HCT116 (cell line): ENCODE results near the gene PALM2AKAP2. TPM values are rescaled to one million over a fixed set of nuclear protein-coding genes. Genes with fewer than 3 reads are reported as not detected.

Source experiments
- ATAC-seq: fragments of 200-7000 bp; cut with Tn5 transposase; 2 replicates; pipeline ENCODE4 v1.9.1; 2020; ENCODE audit warnings: mild to moderate bottlenecking, moderate library complexity
- BruUV-seq: library from RNA; stranded (reverse); fragments of 400-500 nt; replicated peaks from 2 replicates; lab custom pipeline; 2021; lab: Mats Ljungman, UMichigan
- CTCF ChIA-PET: fragments of 300-600 bp; sonication (Branson Sonifier 250); formaldehyde crosslinking; loops from one replicate; lab custom pipeline; 2021; ENCODE audit warnings: antibody characterized with exemption; lab: Charles Lee
- POLR2A ChIA-PET: fragments of 300-600, 350-600 bp; sonication (Branson Sonifier 250); formaldehyde crosslinking; loops from one replicate; lab custom pipeline; 2021; ENCODE audit warnings: antibody characterized with exemption; lab: Charles Lee
- RAD21 ChIA-PET, 2 experiments: fragments of 300-600 bp; sonication (Branson Sonifier 250); formaldehyde crosslinking; loops; one replicate each; lab custom pipeline; 2023; ENCODE audit warnings: low total read pairs in 2 of 2; ENCODE audit not compliant: uncharacterized antibody in 2 of 2, unreplicated experiment in 2 of 2, low non-redundant PET in 1 of 2; lab: Charles Lee
- DNase-seq: peaks from one replicate; pipeline ENCODE4 v3.0.0-alpha.2; 2010; ENCODE audit warnings: low read depth, low spot score
- H2AFZ ChIP-seq: fragments of 200-600 bp; shearing (Covaris generic), sonication (generic); 2 replicates; pipeline ENCODE4 v1.6.1; 2017; ENCODE audit warnings: low read depth, mixed run types, mixed read lengths, antibody characterized with exemption, low read length; ENCODE audit not compliant: poor library complexity, severe bottlenecking
- H3K27ac ChIP-seq: 2 replicates; pipeline ENCODE4 v1.5.1; 2012; ENCODE audit warnings: low read depth, low read length
- H3K27me3 ChIP-seq: fragments of 200-600 bp; sonication (generic); 2 replicates; pipeline ENCODE4 v1.6.1; 2016; ENCODE audit warnings: mixed run types, low read length, mixed read lengths; ENCODE audit not compliant: insufficient read depth
- H3K36me3 ChIP-seq, 2 experiments: fragments of 200-500 bp in 1 of 2; fragments of 200-600 bp in 1 of 2; sonication (Bioruptor generic) in 1 of 2; sonication (generic) in 1 of 2; 2 replicates each; pipeline versions ENCODE4 v1.5.1 to v1.6.1; 2014 to 2016; ENCODE audit warnings: low read length in 2 of 2, inconsistent platforms in 1 of 2, mixed read lengths in 1 of 2, mixed run types in 1 of 2; ENCODE audit not compliant: insufficient read depth in 2 of 2, control insufficient read depth in 1 of 2
- H3K4me1 ChIP-seq, 2 experiments: fragments of 200-600 bp in 1 of 2; sonication (generic) in 1 of 2; 2 replicates each; pipeline versions ENCODE4 v1.5.1 to v1.6.1; 2012 to 2017; ENCODE audit warnings: low read length in 2 of 2, inconsistent platforms in 1 of 2, mild to moderate bottlenecking in 1 of 2, mixed read lengths in 1 of 2, mixed run types in 1 of 2, moderate library complexity in 1 of 2; ENCODE audit not compliant: insufficient read depth in 2 of 2, control insufficient read depth in 1 of 2
- H3K4me2 ChIP-seq: fragments of 200-600 bp; sonication (generic); 2 replicates; pipeline ENCODE4 v1.6.1; 2017; ENCODE audit warnings: mixed run types, low read length, mixed read lengths
- H3K4me3 ChIP-seq, 2 experiments: fragments of 200-600 bp in 1 of 2; sonication (generic) in 1 of 2; replicated peaks in 1 of 2; 2 replicates each; pipeline ENCODE4 v1.5.1; 2011 to 2016; ENCODE audit warnings: low read length in 2 of 2, control low read depth in 1 of 2, low read depth in 1 of 2, mild to moderate bottlenecking in 1 of 2, mixed read lengths in 1 of 2, mixed run types in 1 of 2
- H3K79me2 ChIP-seq: fragments of 200-600 bp; sonication (generic); 2 replicates; pipeline ENCODE4 v1.6.1; 2017; ENCODE audit warnings: mild to moderate bottlenecking, mixed run types, low read length, moderate library complexity, mixed read lengths; ENCODE audit not compliant: insufficient read depth
- H3K9ac ChIP-seq: fragments of 200-600 bp; sonication (generic); 2 replicates; pipeline ENCODE4 v1.6.1; 2016; ENCODE audit warnings: low read length, mixed read lengths
- H3K9me2 ChIP-seq: fragments of 200-600 bp; sonication (generic), shearing (Covaris generic); 2 replicates; pipeline ENCODE4 v1.6.1; 2017; ENCODE audit warnings: mixed run types, mild to moderate bottlenecking, moderate library complexity; ENCODE audit not compliant: insufficient read depth
- H3K9me3 ChIP-seq, 2 experiments: fragments of 200-500 bp in 1 of 2; fragments of 200-600 bp in 1 of 2; sonication (Bioruptor generic) in 1 of 2; sonication (generic) in 1 of 2; 2 replicates each; pipeline ENCODE4 v1.6.1; 2014 to 2017; ENCODE audit warnings: low read length in 2 of 2, mixed read lengths in 2 of 2, inconsistent platforms in 1 of 2, low read depth in 1 of 2, mild to moderate bottlenecking in 1 of 2, mixed run types in 1 of 2, moderate library complexity in 1 of 2; ENCODE audit not compliant: control insufficient read depth in 1 of 2, insufficient read depth in 1 of 2
- H4K20me1 ChIP-seq: fragments of 200-600 bp; sonication (generic), shearing (Covaris generic); 2 replicates; pipeline ENCODE4 v1.6.1; 2017; ENCODE audit warnings: mixed run types, mild to moderate bottlenecking, moderate library complexity; ENCODE audit not compliant: insufficient read depth
- CBX3 ChIP-seq: IDR thresholded peaks from 2 replicates; pipeline ENCODE4 v1.6.1; 2012; ENCODE audit warnings: low read depth
- CTCF ChIP-seq, 3 experiments: fragments of 200-600 bp in 1 of 3; sonication (generic) in 1 of 3; IDR thresholded peaks in 2 of 3; conservative IDR thresholded peaks in 1 of 3; 2 replicates each; pipeline ENCODE4 v1.5.1; 2012 to 2017; ENCODE audit warnings: low read depth in 2 of 3, low read length in 2 of 3, antibody characterized with exemption in 1 of 3, borderline replicate concordance in 1 of 3, control low read depth in 1 of 3, mild to moderate bottlenecking in 1 of 3, mixed read lengths in 1 of 3, mixed run types in 1 of 3, moderate library complexity in 1 of 3; ENCODE audit not compliant: insufficient read depth in 1 of 3
- MAX ChIP-seq: IDR thresholded peaks from 2 replicates; pipeline ENCODE4 v1.6.1; 2012
- POLR2A ChIP-seq: IDR thresholded peaks from 2 replicates; pipeline ENCODE4 v1.7.0; 2011; ENCODE audit warnings: borderline replicate concordance; ENCODE audit not compliant: insufficient read depth, insufficient read length; ENCODE audit errors: extremely low read depth
- POLR2AphosphoS5 ChIP-seq: IDR thresholded peaks from 2 replicates; pipeline ENCODE4 v1.6.1; 2011; ENCODE audit warnings: mild to moderate bottlenecking, low read depth, low read length, moderate library complexity
- REST ChIP-seq: IDR thresholded peaks from 2 replicates; pipeline ENCODE4 v1.6.1; 2012; ENCODE audit warnings: low read depth
- SIN3A ChIP-seq: IDR thresholded peaks from 2 replicates; pipeline ENCODE4 v1.6.1; 2012; ENCODE audit warnings: low read depth
- SRF ChIP-seq: IDR thresholded peaks from 2 replicates; pipeline ENCODE4 v1.6.1; 2012; ENCODE audit warnings: low read depth
- intact Hi-C: fragments of 100-400 bp; cut with micrococcal nuclease; formaldehyde crosslinking; loops from 2 replicates; pipeline ENCODE4 v1.10.0; 2022
- total RNA-seq: library from RNA; stranded (reverse); gene quantifications from one replicate; pipeline ENCODE4 v1.2.1, GENCODE V29; 2021; ENCODE audit not compliant: unreplicated experiment

The PALM2AKAP2 gene
- total RNA-seq, 1 experiment from 2014 or later, result 0.34 TPM

- no peak for DNase-seq
- no peaks in the 10 kb centered on the region for H3K36me3 ChIP-seq
- ChIA-PET CTCF (no interaction called here), POLR2A (no interaction called here), RAD21 (no interaction called here)
- H3K4me2 ChIP-seq, result no peak overlapping the region
- no peaks in the 10 kb centered on the region for H3K9me3 ChIP-seq
- no peaks in the 10 kb centered on the region for H3K79me2 ChIP-seq
- H3K4me3 ChIP-seq, result no peak overlapping the region
- TF ChIP-seq MAX, result no peak
- TF ChIP-seq CTCF (IDR thresholded peaks at IDR 0.05 in 2 of 3, conservative IDR thresholded peaks at IDR 0.05 in 1 of 3; ENCODE audit: borderline replicate concordance in 1 of 3, insufficient read depth in 1 of 3, low read depth in 2 of 3, low read length in 2 of 3), result no peak
- TF ChIP-seq POLR2A, result no peak
- TF ChIP-seq SRF, result no peak
- TF ChIP-seq POLR2AphosphoS5, result no peak
- TF ChIP-seq CBX3, result no peak
- no peak for TF ChIP-seq SIN3A
- no peak for TF ChIP-seq REST
- no peaks in the 10 kb centered on the region for H3K9me2 ChIP-seq
- H3K27ac ChIP-seq, result no peak overlapping the region
- no peaks in the 10 kb centered on the region for H3K4me1 ChIP-seq
- no peaks in the 10 kb centered on the region for H4K20me1 ChIP-seq
- no peak overlapping the region for H2AFZ ChIP-seq
- no TSS peak for BruUV-seq
- intact Hi-C loops, result no loop called here
- H3K27me3 ChIP-seq, result peaks cover 66% of the 10 kb centered on the region
- H3K9ac ChIP-seq, result no peak overlapping the region
- ATAC-seq, result no peak
These were observed 10.7 kb upstream of the PALM2AKAP2 start for GRCh38 chr9:109769250-109769649.
